Measurements from ENCODE around the gene KCNH4. TPM values are rescaled to one million over a fixed set of nuclear protein-coding genes. Genes with fewer than 3 reads are reported as not detected.
A peak's percentile ranks its signal among the peaks of the same experiment; 100 is the strongest.
"Not testable (repeated sequence)": the region's sequence is repeated elsewhere in the genome, so short reads cannot be mapped to it uniquely, and the experiment has no call there.

The KCNH4 gene
- total RNA-seq, 1 experiment from 2014 or later: not detected

- Histone ChIP-seq H3K36me3 (peaks cover 24% of the 10 kb centered on the region), H3K4me1 (replicated peaks) (peaks cover 14% of the 10 kb centered on the region), H3K9me3 (replicated peaks) (0 out of 2 replicates have a peak, but pooled peaks cover 2% of the 10 kb centered on the region), H3K4me3 (peak overlapping the region; percentile 64), H3K27me3 (replicated peaks) (no peaks in the 10 kb centered on the region), H3K27ac (no peak overlapping the region)
- DNase-seq (ENCODE audit: low read depth in 1 of 2, low spot score in 2 of 2): no peak
Observed at GRCh38 chr17:42155614-42156045, 25.3 kb downstream of the KCNH4 start.

DNA sequence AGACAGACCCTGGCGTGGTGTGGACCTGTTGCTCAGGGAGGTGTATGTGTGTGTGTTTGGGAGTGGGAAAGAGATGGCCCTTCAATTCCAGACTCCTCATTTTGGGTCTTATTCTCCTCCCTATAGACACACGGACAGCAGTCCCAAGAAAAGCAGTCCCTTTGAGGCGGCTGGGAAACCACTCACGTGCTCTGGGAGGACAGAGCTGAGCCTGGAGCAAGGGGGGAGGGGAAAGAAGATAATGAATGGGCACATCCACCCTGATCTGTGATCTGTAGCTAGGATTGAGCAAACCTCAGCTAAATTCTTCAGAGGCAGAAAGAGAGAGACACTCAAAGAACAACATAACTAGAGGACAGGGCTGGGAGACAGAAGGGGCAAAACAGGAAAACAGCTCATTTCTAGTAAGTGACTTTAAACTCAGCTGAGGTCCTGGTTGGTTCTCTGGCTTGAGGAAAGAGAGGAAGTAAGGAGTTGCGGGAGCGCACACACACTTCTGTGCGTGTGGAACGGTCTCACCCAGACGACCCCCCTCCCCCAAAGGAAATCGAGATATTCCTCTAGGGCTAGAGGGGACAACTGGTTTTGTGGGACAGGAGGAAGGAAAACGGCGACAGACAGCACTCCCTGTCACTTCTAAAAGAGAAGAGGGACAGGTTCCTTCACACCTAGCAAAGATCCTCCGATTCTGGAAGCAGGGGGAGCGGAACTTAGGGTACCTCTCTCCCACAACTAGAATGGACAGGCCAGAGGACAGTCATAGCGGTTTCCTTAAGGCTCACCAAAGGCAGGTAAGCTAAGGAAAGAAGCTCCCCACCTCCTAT, 26.8 kb downstream of the KCNH4 start:
- Histone ChIP-seq H3K9me3 (replicated peaks) (0 out of 2 replicates have a peak, but pooled peaks cover 2% of the 10 kb centered on the region), H3K27me3 (replicated peaks) (no peaks in the 10 kb centered on the region), H3K36me3 (peaks cover 33% of the 10 kb centered on the region), H3K4me3 (peak overlapping the region; percentile 64), H3K27ac (peak overlapping the region; percentile 37), H3K4me1 (replicated peaks) (peaks cover 14% of the 10 kb centered on the region)
- peak in 1 of 2 experiments; percentile 36 for DNase-seq (ENCODE audit: low read depth in 1 of 2, low spot score in 2 of 2)

DNA sequence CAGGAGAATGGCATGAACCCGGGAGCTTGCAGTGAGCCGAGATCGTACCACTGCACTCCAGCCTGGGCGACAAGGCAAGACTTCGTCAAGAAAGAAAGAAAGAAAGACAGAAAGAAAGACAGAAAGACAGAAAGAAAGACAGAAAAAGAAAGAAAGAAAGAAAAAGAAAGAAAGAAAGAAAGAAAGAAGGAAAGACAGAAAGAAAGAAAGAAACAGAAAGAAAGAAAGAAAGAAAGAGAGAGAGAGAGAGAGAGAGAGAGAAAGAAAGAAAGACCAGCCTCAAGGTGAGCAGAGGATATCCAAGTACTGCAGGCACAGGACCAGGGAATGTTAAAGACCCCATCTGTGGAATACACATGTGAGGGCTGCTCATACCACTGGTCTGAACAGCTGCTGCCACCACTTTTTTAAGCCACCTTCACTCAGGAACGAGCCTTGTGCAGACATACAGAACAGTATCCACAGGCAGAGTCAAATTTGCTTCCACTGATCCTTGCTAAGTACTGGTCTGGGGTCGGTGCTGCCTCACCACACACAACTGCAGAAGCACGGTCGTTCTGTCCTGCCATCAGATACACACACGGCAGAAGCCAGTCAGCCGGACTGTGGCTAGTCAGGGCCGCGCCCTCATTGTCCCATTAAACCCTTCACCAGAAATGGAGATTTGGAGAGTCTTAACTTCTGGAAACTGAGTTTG, 33.9 kb downstream of the KCNH4 start:
- no peaks in the 10 kb centered on the region for H3K9me3 ChIP-seq (replicated peaks)
- H3K4me1 ChIP-seq (replicated peaks): peaks cover 14% of the 10 kb centered on the region
- no peak overlapping the region for H3K27ac ChIP-seq

DNA sequence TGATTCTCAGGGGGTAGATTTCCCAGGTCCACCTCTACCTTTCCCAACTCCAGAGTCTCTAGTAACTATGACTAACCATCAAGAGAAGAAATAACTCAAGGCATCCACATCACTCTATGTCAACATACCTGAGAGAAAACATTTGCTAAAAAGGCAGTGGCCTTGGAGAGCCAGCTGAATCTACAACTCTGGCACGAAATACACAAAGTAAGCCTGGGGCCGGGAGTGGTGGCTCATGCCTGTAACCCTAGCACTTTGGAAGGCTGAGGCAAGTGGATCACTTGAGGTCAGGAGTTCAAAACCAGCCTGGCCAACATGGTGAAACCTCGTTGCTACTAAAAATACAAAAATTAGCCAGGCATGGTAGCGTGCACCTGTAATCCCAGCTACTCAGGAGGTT, 37.8 kb downstream of the KCNH4 start:
- H3K36me3 ChIP-seq: peaks cover 51% of the 10 kb centered on the region
- not testable (repeated sequence) for H3K4me3 ChIP-seq; DNase-seq (ENCODE audit: low read depth in 1 of 2, low spot score in 2 of 2); H3K9me3 ChIP-seq (replicated peaks); H3K27me3 ChIP-seq (replicated peaks)
- H3K27ac ChIP-seq: peak overlapping the region; percentile 36
- H3K4me1 ChIP-seq (replicated peaks): peaks cover 25% of the 10 kb centered on the region

More for the DNA sequence above, 33.9 kb downstream of the KCNH4 start:
- no peaks in the 10 kb centered on the region for H3K27me3 ChIP-seq (replicated peaks)
- DNase-seq (ENCODE audit: low read depth in 1 of 2, low spot score in 2 of 2): no peak
- no peak overlapping the region for H3K4me3 ChIP-seq
- peaks cover 56% of the 10 kb centered on the region for H3K36me3 ChIP-seq

DNA sequence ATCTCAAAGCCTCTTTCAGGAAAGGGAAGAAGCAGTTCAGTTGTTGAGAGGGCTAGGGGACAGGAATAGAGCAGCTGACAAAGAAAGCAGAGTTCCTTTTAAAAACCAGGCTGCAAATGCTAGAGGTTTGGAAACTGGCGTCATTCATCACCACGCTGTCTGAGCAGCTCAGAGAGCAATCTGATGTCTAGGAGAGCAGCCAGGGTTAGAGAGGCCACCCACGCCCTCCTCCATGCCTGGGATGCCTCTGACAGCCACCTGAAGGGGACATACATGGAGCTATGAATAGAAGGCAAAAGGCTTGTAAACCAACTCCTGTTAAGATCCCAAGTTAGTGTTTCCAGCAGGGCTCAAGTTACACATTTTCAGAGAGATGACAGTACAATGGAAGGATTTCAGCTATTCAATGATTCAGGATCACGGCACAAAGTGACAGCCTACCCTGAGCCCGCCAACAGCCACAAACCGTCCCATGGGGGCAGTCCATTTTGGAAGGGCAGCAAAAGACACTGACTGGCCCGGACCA, 38.5 kb downstream of the KCNH4 start:
- no peaks in the 10 kb centered on the region for H3K27me3 ChIP-seq (replicated peaks)
- H3K27ac ChIP-seq: peak overlapping the region; percentile 36
- peaks cover 25% of the 10 kb centered on the region for H3K4me1 ChIP-seq (replicated peaks)
- no peak overlapping the region for H3K4me3 ChIP-seq
- no peaks in the 10 kb centered on the region for H3K9me3 ChIP-seq (replicated peaks)
- peaks cover 48% of the 10 kb centered on the region for H3K36me3 ChIP-seq
- DNase-seq (ENCODE audit: low read depth in 1 of 2, low spot score in 2 of 2): peak; percentile 53 to 68

- Histone ChIP-seq H3K9me3 (replicated peaks) (no peaks in the 10 kb centered on the region), H3K27me3 (replicated peaks) (no peaks in the 10 kb centered on the region), H3K36me3 (peaks cover 51% of the 10 kb centered on the region), H3K27ac (no peak overlapping the region), H3K4me3 (no peak overlapping the region), H3K4me1 (replicated peaks) (peaks cover 25% of the 10 kb centered on the region)
- no peak for DNase-seq (ENCODE audit: low read depth in 1 of 2, low spot score in 2 of 2)
Observed at GRCh38 chr17:42141382-42141781, 39.6 kb downstream of the KCNH4 start.

GRCh38 chr17:42140690-42141089, 40.3 kb downstream of the KCNH4 start:
- Histone ChIP-seq H3K4me1 (replicated peaks) (peaks cover 31% of the 10 kb centered on the region), H3K36me3 (peaks cover 50% of the 10 kb centered on the region)
- not testable (repeated sequence) for H3K4me3 ChIP-seq; H3K9me3 ChIP-seq (replicated peaks); H3K27me3 ChIP-seq (replicated peaks); H3K27ac ChIP-seq; DNase-seq (ENCODE audit: low read depth in 1 of 2, low spot score in 2 of 2)

GRCh38 chr17:42138749-42139492, 42.0 kb downstream of the KCNH4 start:
- DNase-seq (ENCODE audit: low read depth in 1 of 2, low spot score in 2 of 2): no peak
- H3K4me3 ChIP-seq: no peak overlapping the region
- H3K27me3 ChIP-seq (replicated peaks): no peaks in the 10 kb centered on the region
- no peak overlapping the region for H3K27ac ChIP-seq
- peaks cover 50% of the 10 kb centered on the region for H3K36me3 ChIP-seq
- H3K4me1 ChIP-seq (replicated peaks): peaks cover 36% of the 10 kb centered on the region
- H3K9me3 ChIP-seq (replicated peaks): no peaks in the 10 kb centered on the region

- peaks cover 48% of the 10 kb centered on the region for H3K36me3 ChIP-seq
- DNase-seq (ENCODE audit: low read depth in 1 of 2, low spot score in 2 of 2): no peak
- H3K27me3 ChIP-seq (replicated peaks): no peaks in the 10 kb centered on the region
- no peak overlapping the region for H3K27ac ChIP-seq
- H3K4me1 ChIP-seq (replicated peaks): peaks cover 30% of the 10 kb centered on the region
- no peaks in the 10 kb centered on the region for H3K9me3 ChIP-seq (replicated peaks)
- no peak overlapping the region for H3K4me3 ChIP-seq
Observed at GRCh38 chr17:42136654-42137051, 44.3 kb downstream of the KCNH4 start.

- H3K9me3 ChIP-seq (replicated peaks): no peaks in the 10 kb centered on the region
- peaks cover 24% of the 10 kb centered on the region for H3K4me1 ChIP-seq (replicated peaks)
- H3K27me3 ChIP-seq (replicated peaks): no peaks in the 10 kb centered on the region
- DNase-seq (ENCODE audit: low read depth in 1 of 2, low spot score in 2 of 2): no peak
- H3K27ac ChIP-seq: no peak overlapping the region
- H3K4me3 ChIP-seq: no peak overlapping the region
- H3K36me3 ChIP-seq: peaks cover 48% of the 10 kb centered on the region
Observed at GRCh38 chr17:42135664-42136653, 45.0 kb downstream of the KCNH4 start.

DNA sequence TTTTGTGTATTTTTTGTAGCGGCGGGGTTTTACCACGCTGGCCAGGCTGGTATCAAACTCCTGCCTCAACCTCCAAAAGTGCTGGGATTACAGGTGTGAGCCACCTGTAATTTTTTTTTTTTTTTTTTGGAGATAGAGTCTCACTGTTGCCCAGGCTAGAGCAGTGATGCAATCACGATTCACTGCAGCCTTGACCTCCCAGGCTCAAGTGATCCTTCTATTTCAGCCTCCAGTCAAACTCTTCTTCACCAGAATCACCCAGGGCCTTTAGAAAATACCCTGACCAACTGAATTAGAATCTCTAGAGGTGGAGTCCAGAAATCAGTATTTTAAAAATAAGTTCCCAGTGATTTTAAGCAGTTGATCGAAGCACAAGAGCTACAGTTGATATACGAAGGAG, 45.8 kb downstream of the KCNH4 start:
- Histone ChIP-seq H3K4me1 (replicated peaks) (peaks cover 24% of the 10 kb centered on the region), H3K36me3 (peaks cover 51% of the 10 kb centered on the region)
- DNase-seq (ENCODE audit: low read depth in 1 of 2, low spot score in 2 of 2): no peak

GRCh38 chr17:42133461-42134041, 47.4 kb downstream of the KCNH4 start:
- peaks cover 24% of the 10 kb centered on the region for H3K4me1 ChIP-seq (replicated peaks)
- H3K9me3 ChIP-seq (replicated peaks): no peaks in the 10 kb centered on the region
- H3K36me3 ChIP-seq: peaks cover 60% of the 10 kb centered on the region
- no peak for DNase-seq (ENCODE audit: low read depth in 1 of 2, low spot score in 2 of 2)
- no peak overlapping the region for H3K4me3 ChIP-seq
- no peak overlapping the region for H3K27ac ChIP-seq
- no peaks in the 10 kb centered on the region for H3K27me3 ChIP-seq (replicated peaks)

More for the DNA sequence above, 45.8 kb downstream of the KCNH4 start:
- no peaks in the 10 kb centered on the region for H3K9me3 ChIP-seq (replicated peaks)
- no peaks in the 10 kb centered on the region for H3K27me3 ChIP-seq (replicated peaks)
- H3K4me3 ChIP-seq: no peak overlapping the region
- no peak overlapping the region for H3K27ac ChIP-seq
